GM23248 (cell line): ENCODE results near the gene KRCC1. TPM values are rescaled to one million over a fixed set of nuclear protein-coding genes. Genes with fewer than 3 reads are reported as not detected.
"Not testable (repeated sequence)": the region's sequence is repeated elsewhere in the genome, so short reads cannot be mapped to it uniquely, and the experiment has no call there.

Source experiments
- DNase-seq: peaks from one replicate; pipeline ENCODE4 v3.0.0-alpha.2; 2015
- H2AFZ ChIP-seq: fragments of 200-600 bp; sonication (generic); 2 replicates; pipeline ENCODE4 v1.6.1; 2016; ENCODE audit warnings: antibody characterized with exemption
- H3F3A ChIP-seq: fragments of 200-600 bp; sonication (generic); 2 replicates; pipeline ENCODE4 v1.6.1; 2016; ENCODE audit warnings: mild to moderate bottlenecking, antibody characterized with exemption, mixed run types; ENCODE audit not compliant: insufficient read depth
- H3K27ac ChIP-seq: fragments of 200-600 bp; sonication (generic); 2 replicates; pipeline ENCODE4 v1.5.1; 2016; ENCODE audit warnings: mild to moderate bottlenecking
- H3K27me3 ChIP-seq: fragments of 200-600 bp; sonication (generic); replicated peaks from 2 replicates; pipeline ENCODE4 v1.6.1; 2016; ENCODE audit warnings: mild to moderate bottlenecking; ENCODE audit not compliant: insufficient read depth
- H3K36me3 ChIP-seq: fragments of 200-600 bp; sonication (generic); 2 replicates; pipeline ENCODE4 v1.6.1; 2016; ENCODE audit warnings: low read depth, mild to moderate bottlenecking
- H3K4me1 ChIP-seq: fragments of 200-600 bp; sonication (generic); 2 replicates; pipeline ENCODE4 v1.6.1; 2016; ENCODE audit warnings: mild to moderate bottlenecking; ENCODE audit not compliant: insufficient read depth
- H3K4me2 ChIP-seq: fragments of 200-600 bp; sonication (generic); one replicate; pipeline ENCODE4 v1.6.1; 2016; ENCODE audit warnings: mild to moderate bottlenecking; ENCODE audit not compliant: unreplicated experiment
- H3K4me3 ChIP-seq: fragments of 200-600 bp; sonication (generic); 2 replicates; pipeline ENCODE4 v1.5.1; 2016; ENCODE audit warnings: mild to moderate bottlenecking
- H3K79me2 ChIP-seq: fragments of 200-600 bp; sonication (generic); 2 replicates; pipeline ENCODE4 v1.6.1; 2016; ENCODE audit warnings: mild to moderate bottlenecking; ENCODE audit not compliant: insufficient read depth
- H3K9ac ChIP-seq: fragments of 200-600 bp; sonication (generic); 2 replicates; pipeline ENCODE4 v1.6.1; 2016; ENCODE audit warnings: mild to moderate bottlenecking
- H3K9me2 ChIP-seq: fragments of 200-600 bp; sonication (generic); 2 replicates; pipeline ENCODE4 v1.6.1; 2016; ENCODE audit warnings: mixed run types, mild to moderate bottlenecking, moderate library complexity; ENCODE audit not compliant: insufficient read depth
- H3K9me3 ChIP-seq: fragments of 200-600 bp; sonication (generic); one replicate; pipeline ENCODE4 v1.6.1; 2017; ENCODE audit warnings: low read depth
- H4K20me1 ChIP-seq: fragments of 200-600 bp; sonication (generic); 2 replicates; pipeline ENCODE4 v1.6.0; 2016; ENCODE audit not compliant: insufficient read depth
- EZH2 ChIP-seq: fragments of 200-600 bp; sonication (generic); IDR thresholded peaks from 2 replicates; pipeline ENCODE4 v1.6.1; 2018; ENCODE audit warnings: antibody characterized with exemption, mild to moderate bottlenecking; ENCODE audit not compliant: insufficient read depth, poor library complexity, severe bottlenecking
- EZH2phosphoT487 ChIP-seq: fragments of 200-600 bp; sonication (generic); IDR thresholded peaks from 2 replicates; pipeline ENCODE4 v1.6.1; 2018; ENCODE audit warnings: antibody characterized with exemption, moderate library complexity, mild to moderate bottlenecking, low read depth; ENCODE audit not compliant: insufficient read depth
- WGBS, 2 experiments: methylation state at CpG; one replicate each; pipeline ENCODE4 v1.1.6; 2015 to 2017; ENCODE audit warnings: low lambda C conversion rate in 2 of 2, low coverage in 1 of 2; ENCODE audit errors: missing lambda C conversion rate in 2 of 2; 5-methylcytosine and 5-hydroxymethylcytosine counted together
- in situ Hi-C: fragments of 300-500 bp; cut with MboI; formaldehyde crosslinking; loops from 2 replicates; pipeline ENCODE4 v1.15.0; 2020
- polyA plus RNA-seq: library from polyadenylated mRNA; unstranded; fragments of >200 nt; fragmentation: Nextera tagmentation; extraction: Ambion mirVana; gene quantifications from 2 replicates; pipeline ENCODE4 v1.2.1, GENCODE V29; 2016
- total RNA-seq: library from RNA; depleted of rRNA; stranded (reverse); fragments of >200 nt; shearing (Covaris generic); gene quantifications from 2 replicates; pipeline ENCODE4 v1.2.3, GENCODE V29; 2014

The KRCC1 gene
- total and polyA plus RNA-seq, 2 experiments from 2014 or later, result 33.1 to 41.3 TPM

GRCh38 chr2:88018909-88019308, 36.7 kb downstream of the KRCC1 start:
- H3K4me2 ChIP-seq, result no peak overlapping the region
- no peaks in the 10 kb centered on the region for H3K4me1 ChIP-seq
- in situ Hi-C loops, result no loop called here
- H3F3A ChIP-seq, result peaks cover 17% of the 10 kb centered on the region; the same call in 1 of the 2 replicates
- no peaks in the 10 kb centered on the region for H3K36me3 ChIP-seq
- H3K27me3 ChIP-seq, result no peaks in the 10 kb centered on the region
- no peak overlapping the region for H3K4me3 ChIP-seq
- no peaks in the 10 kb centered on the region for H3K79me2 ChIP-seq
- H4K20me1 ChIP-seq, result no peaks in the 10 kb centered on the region
- no peak overlapping the region for H2AFZ ChIP-seq
- no peak for TF ChIP-seq EZH2
- no peak for TF ChIP-seq EZH2phosphoT487
- no peak overlapping the region for H3K9ac ChIP-seq
- WGBS, 2 experiments, result 59 to 64% methylated on average over 6 of the region's 6 CpGs
- H3K27ac ChIP-seq, result no peak overlapping the region
- no peak for DNase-seq
- H3K9me3 ChIP-seq, result no peaks in the 10 kb centered on the region
- H3K9me2 ChIP-seq, result no peaks in the 10 kb centered on the region

DNA sequence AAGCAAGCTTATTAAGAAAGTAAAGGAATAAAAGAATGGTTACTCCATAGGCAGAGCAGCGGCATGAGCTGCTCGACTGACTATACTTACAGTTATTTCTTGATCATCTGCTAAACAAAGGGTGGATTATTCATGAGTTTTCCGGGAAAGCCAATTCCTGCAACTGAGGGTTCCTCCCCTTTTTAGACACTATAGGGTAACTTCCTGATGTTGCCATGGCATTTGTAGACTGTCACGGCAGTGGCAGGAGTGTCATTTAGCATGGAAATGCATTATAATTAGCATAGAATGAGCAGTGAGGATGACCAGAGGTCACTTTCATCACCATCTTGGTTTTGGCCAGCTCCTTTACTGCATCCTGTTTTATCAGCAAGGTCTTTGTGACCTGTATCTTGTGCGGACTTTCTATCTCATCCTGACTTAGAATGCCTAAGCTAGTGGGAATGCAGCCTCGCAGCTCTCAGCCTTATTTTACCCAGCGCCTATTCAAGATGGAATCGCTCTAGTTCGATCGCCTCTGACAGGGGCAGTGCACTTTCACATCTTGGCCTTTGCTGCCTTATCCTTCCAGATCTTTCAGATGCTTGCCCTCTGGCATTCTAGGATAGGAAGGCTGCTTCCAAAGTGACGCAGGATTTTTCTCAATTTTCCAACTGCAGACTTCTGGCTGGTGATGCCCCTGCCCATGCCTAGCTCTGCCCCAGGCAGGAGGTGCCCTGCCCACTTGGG, 37.3 kb downstream of the KRCC1 start:
- H3K27ac ChIP-seq, H3K4me1 ChIP-seq, in situ Hi-C loops, H3K9me3 ChIP-seq, H3K79me2 ChIP-seq, H3K27me3 ChIP-seq, H3K9ac ChIP-seq, H3K36me3 ChIP-seq, H3K4me3 ChIP-seq, H2AFZ ChIP-seq, DNase-seq, H3K9me2 ChIP-seq, H4K20me1 ChIP-seq, H3K4me2 ChIP-seq: not testable (repeated sequence)
- H3F3A ChIP-seq, result peaks cover 12% of the 10 kb centered on the region; the same call in 1 of the 2 replicates
- 75 to 76% methylated on average over 11 of the region's 11 CpGs for WGBS, 2 experiments

GRCh38 chr2:88017780-88018038, 37.9 kb downstream of the KRCC1 start:
- H3K4me3 ChIP-seq, H3K79me2 ChIP-seq, H3K27ac ChIP-seq, H3K9me3 ChIP-seq, H3K9ac ChIP-seq, H2AFZ ChIP-seq, DNase-seq, H4K20me1 ChIP-seq, H3K27me3 ChIP-seq, H3K4me1 ChIP-seq, in situ Hi-C loops, H3K36me3 ChIP-seq, H3K4me2 ChIP-seq, H3K9me2 ChIP-seq: not testable (repeated sequence)
- peaks cover 12% of the 10 kb centered on the region; the same call in 1 of the 2 replicates for H3F3A ChIP-seq
- WGBS, 2 experiments, result 94 to 100% methylated on average over 2 of the region's 2 CpGs

GRCh38 chr2:88016960-88017779, 38.4 kb downstream of the KRCC1 start:
- peak overlapping the region; percentile 68 for H3K4me3 ChIP-seq
- no peaks in the 10 kb centered on the region for H3K79me2 ChIP-seq
- no peaks in the 10 kb centered on the region for H3K27me3 ChIP-seq
- no peaks in the 10 kb centered on the region for H4K20me1 ChIP-seq
- no peak for DNase-seq
- no peak for TF ChIP-seq EZH2
- TF ChIP-seq EZH2phosphoT487, result no peak
- no peak overlapping the region for H3K27ac ChIP-seq
- peak overlapping the region; percentile 84 for H3K4me2 ChIP-seq
- H3K9me3 ChIP-seq, result no peaks in the 10 kb centered on the region
- H3K36me3 ChIP-seq, result no peaks in the 10 kb centered on the region
- H3F3A ChIP-seq, result peaks cover 12% of the 10 kb centered on the region; the same call in 1 of the 2 replicates
- peak overlapping the region; percentile 82; the same call in 1 of the 2 replicates for H3K9ac ChIP-seq
- H2AFZ ChIP-seq, result peak overlapping the region; percentile 87
- 48 to 62% methylated on average over 25 to 46 of the region's 46 CpGs for WGBS, 2 experiments
- no peaks in the 10 kb centered on the region for H3K4me1 ChIP-seq
- in situ Hi-C loops, result no loop called here
- H3K9me2 ChIP-seq, result no peaks in the 10 kb centered on the region
